NCI-H2227 treated with DMSO at 0.1 percent for 48 hours (cell line): Measurements from ENCODE around the gene PCDHGA6.
"Not testable (repeated sequence)": the region's sequence is repeated elsewhere in the genome, so short reads cannot be mapped to it uniquely, and the experiment has no call there.

Experiments used
- DNase-seq: peaks from one replicate; lab custom pipeline; 2025; lab: John Stamatoyannopoulos, UW

Gene PCDHGA6

DNA sequence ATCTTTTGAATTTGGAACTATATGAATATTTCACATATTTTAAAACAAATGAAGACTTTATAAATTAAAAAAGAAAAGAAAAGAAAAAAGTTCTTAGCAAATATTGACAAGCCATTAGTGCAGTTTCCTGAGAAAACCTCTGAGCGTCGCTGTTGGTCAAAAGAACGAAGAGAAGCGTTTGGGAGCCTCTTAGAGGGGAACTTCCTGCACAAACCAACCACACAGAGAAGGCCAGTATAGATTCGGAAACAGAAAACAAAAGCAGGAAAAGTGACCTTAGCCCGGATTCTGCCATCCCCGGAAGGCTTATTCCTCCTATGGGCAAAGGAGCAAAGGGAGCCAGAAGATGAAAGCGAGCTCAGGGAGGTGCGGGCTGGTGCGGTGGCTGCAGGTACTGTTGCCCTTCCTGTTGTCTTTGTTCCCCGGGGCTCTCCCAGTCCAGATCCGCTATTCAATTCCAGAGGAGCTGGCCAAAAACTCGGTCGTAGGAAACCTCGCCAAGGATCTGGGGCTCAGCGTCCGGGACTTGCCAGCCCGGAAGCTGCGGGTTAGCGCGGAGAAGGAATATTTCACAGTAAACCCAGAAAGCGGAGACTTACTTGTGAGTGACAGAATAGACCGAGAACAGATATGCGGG, 13.8 kb upstream of the PCDHGA6 start, which contains the start of gene PCDHGB2:
Gene PCDHGB2, plus strand, starts transcription at position 205 of the 637 bp plus-strand sequence. Its CDS starts 142 bp downstream, at position 347.
- no peak for DNase-seq

- DNase-seq = no peak
These were observed 13.0 kb upstream of the PCDHGA6 start for GRCh38 chr5:141360685-141361084.

- no peak for DNase-seq
These were observed 11.0 kb upstream of the PCDHGA6 start for GRCh38 chr5:141362719-141363118.

DNA sequence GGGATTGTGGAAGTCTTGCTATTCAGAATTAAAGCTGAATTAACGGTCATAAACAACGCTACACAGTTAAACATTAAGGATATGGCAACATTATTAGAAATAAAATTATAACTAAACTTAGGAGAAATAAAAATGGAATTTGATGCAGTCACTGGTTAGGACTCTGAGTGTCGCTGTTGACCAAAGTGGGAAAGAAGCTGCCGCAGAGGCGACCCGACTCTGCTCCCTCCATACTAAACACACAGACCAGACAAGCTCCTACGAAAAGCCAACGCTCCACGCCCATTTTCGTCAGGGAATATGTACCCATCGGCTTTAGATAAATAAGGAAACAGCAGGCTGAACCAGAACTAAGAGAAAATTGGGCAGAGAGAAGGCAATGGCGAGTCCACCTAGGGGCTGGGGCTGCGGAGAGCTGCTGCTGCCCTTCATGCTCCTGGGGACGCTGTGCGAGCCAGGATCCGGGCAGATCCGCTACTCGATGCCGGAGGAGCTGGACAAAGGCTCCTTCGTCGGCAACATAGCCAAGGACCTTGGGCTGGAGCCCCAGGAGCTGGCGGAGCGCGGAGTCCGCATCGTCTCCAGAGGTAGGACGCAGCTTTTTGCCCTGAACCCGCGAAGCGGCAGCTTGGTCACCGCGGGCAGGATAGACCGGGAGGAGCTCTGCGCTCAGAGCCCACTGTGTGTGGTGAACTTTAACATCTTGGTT, 9.6 kb upstream of the PCDHGA6 start, which contains the start of gene PCDHGA5:
Gene PCDHGA5, plus strand, starts transcription at position 211 of the 709 bp plus-strand sequence. Its CDS starts 169 bp downstream, at position 380.
- no peak for DNase-seq

GRCh38 chr5:141366016-141366896, 7.4 kb upstream of the PCDHGA6 start:
- DNase-seq = no peak

GRCh38 chr5:141369994-141370848, 3.5 kb upstream of the PCDHGA6 start, which contains the start of gene PCDHGB3:
Gene PCDHGB3, plus strand, starts transcription at chr5:141370242. Its CDS starts 153 bp downstream, at chr5:141370395.
- no peak for DNase-seq

GRCh38 chr5:141371572-141372475, 1.9 kb upstream of the PCDHGA6 start:
- DNase-seq = no peak

DNA sequence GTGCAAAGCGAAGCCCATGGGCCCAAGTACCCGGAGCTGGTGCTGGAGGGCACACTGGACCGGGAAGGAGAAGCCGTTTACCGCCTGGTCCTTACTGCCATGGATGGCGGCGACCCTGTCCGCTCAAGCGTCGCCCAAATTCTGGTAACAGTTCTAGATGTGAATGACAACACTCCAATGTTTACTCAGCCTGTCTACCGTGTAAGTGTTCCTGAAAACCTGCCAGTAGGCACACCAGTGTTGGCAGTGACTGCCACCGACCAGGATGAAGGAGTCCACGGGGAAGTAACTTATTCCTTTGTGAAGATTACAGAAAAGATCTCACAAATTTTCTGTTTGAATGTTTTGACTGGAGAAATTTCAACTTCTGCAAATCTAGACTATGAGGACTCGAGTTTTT, 936 bp downstream of the PCDHGA6 start:
- DNase-seq = no peak

GRCh38 chr5:141375444-141376155, 1.9 kb downstream of the PCDHGA6 start:
- DNase-seq = not testable (repeated sequence)

GRCh38 chr5:141382469-141383294, 9.0 kb downstream of the PCDHGA6 start, which contains the start of gene PCDHGA7:
Gene PCDHGA7, plus strand, starts transcription at chr5:141382742. Its CDS starts 158 bp downstream, at chr5:141382900.
- peak; percentile 60 for DNase-seq

DNA sequence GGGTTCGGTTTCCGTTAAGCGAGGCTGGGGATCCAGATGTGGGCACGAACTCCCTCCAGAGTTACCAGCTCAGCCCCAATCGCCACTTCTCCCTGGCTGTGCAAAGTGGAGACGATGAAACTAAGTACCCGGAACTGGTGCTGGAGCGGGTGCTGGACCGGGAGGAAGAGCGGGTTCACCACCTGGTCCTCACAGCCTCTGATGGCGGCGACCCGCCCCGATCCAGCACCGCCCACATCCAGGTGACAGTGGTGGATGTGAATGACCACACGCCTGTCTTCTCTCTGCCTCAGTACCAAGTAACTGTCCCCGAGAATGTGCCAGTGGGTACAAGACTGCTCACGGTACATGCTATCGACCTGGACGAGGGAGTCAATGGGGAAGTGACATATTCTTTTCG, 9.7 kb downstream of the PCDHGA6 start:
- no peak for DNase-seq

DNA sequence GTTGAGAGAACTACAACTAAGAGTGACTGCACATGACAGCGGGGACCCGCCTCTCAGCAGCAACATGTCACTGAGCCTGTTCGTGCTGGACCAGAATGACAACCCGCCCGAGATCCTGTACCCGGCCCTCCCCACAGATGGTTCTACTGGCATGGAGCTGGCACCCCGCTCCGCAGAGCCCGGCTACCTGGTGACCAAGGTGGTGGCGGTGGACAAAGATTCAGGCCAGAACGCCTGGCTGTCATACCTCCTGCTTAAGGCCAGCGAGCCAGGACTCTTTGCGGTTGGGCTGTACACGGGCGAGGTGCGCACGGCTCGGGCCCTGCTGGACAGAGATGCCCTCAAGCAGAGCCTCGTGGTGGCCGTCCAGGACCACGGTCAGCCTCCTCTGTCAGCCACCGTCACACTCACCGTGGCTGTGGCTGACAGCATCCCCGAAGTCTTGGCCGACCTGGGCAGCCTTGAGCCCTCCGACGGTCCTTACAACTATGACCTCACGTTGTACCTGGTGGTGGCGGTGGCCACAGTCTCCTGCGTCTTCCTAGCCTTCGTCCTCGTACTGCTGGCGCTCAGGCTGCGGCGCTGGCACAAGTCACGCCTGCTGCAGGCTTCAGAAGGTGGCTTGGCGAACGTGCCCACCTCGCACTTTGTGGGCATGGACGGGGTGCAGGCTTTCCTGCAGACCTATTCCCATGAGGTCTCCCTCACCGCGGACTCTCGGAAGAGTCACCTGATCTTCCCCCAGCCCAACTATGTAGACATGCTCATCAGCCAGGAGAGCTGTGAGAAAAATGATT, 11.0 kb downstream of the PCDHGA6 start:
- DNase-seq = no peak

- not testable (repeated sequence) for DNase-seq
These were observed 14.0 kb downstream of the PCDHGA6 start, which contains the start of gene PCDHGB4 for GRCh38 chr5:141387557-141388311. Gene PCDHGB4, plus strand, starts transcription at chr5:141387698. Its CDS starts 187 bp downstream, at chr5:141387885.

GRCh38 chr5:141388661-141389060, 15.0 kb downstream of the PCDHGA6 start:
- no peak for DNase-seq

DNA sequence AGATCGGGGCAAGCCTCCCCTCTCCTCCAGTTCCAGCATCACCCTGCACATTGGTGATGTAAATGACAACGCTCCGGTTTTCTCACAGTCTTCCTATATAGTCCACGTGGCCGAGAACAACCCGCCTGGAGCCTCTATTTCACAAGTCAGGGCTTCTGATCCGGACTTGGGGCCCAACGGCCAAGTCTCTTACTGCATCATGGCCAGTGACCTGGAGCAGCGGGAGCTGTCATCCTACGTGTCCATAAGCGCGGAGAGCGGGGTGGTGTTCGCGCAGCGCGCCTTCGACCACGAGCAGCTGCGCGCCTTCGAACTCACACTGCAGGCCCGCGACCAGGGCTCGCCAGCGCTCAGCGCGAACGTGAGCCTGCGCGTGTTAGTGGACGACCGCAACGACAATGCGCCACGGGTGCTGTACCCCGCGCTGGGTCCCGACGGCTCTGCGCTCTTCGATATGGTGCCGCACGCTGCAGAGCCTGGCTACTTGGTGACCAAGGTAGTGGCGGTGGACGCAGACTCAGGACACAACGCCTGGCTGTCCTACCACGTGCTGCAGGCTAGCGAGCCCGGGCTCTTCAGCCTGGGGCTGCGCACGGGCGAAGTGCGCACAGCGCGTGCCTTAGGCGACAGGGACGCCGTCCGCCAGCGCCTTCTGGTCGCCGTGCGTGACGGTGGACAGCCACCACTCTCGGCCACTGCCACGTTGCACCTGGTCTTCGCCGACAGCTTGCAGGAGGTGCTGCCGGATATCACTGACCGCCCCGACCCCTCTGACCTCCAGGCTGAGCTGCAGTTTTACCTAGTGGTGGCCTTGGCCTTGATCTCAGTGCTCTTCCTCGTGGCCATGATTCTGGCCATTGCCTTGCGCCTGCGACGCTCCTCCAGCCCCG, 15.7 kb downstream of the PCDHGA6 start:
- no peak for DNase-seq
